MM.1S (cell line): ENCODE data around the gene MOCS1.

ENCODE experiments used
- DNase-seq: peaks from one replicate; pipeline ENCODE4 v3.0.0-alpha.2; 2015
- H2AFZ ChIP-seq: fragments of 300-600 bp; sonication (generic); 2 replicates; pipeline ENCODE4 v1.6.0; 2016; ENCODE audit warnings: antibody characterized with exemption, low read length
- H3F3A ChIP-seq: fragments of 300-600 bp; sonication (generic); 2 replicates; pipeline ENCODE4 v1.6.1; 2016; ENCODE audit warnings: mild to moderate bottlenecking, antibody characterized with exemption, low read length, moderate library complexity, mixed read lengths; ENCODE audit not compliant: insufficient read depth
- H3K27ac ChIP-seq: fragments of 300-600 bp; sonication (generic); 2 replicates; pipeline ENCODE4 v1.5.1; 2016; ENCODE audit warnings: mild to moderate bottlenecking, low read length
- H3K27me3 ChIP-seq: fragments of 300-600 bp; sonication (generic); replicated peaks from 2 replicates; pipeline ENCODE4 v1.6.0; 2016; ENCODE audit warnings: low read length; ENCODE audit not compliant: insufficient read depth
- H3K36me3 ChIP-seq: fragments of 300-600 bp; sonication (generic); replicated peaks from 2 replicates; pipeline ENCODE4 v1.6.1; 2016; ENCODE audit warnings: mild to moderate bottlenecking, low read length, mixed read lengths; ENCODE audit not compliant: insufficient read depth
- H3K4me1 ChIP-seq: fragments of 300-600 bp; sonication (generic); 2 replicates; pipeline ENCODE4 v1.6.1; 2016; ENCODE audit warnings: low read length, mixed read lengths
- H3K4me2 ChIP-seq: fragments of 300-600 bp; sonication (generic); 2 replicates; pipeline ENCODE4 v1.6.0; 2016; ENCODE audit warnings: low read depth, low read length
- H3K4me3 ChIP-seq: fragments of 300-600 bp; sonication (generic); 2 replicates; pipeline ENCODE4 v1.5.1; 2016; ENCODE audit warnings: low read length, mixed read lengths
- H3K79me2 ChIP-seq: fragments of 300-600 bp; sonication (generic); 2 replicates; pipeline ENCODE4 v1.6.1; 2016; ENCODE audit warnings: mixed run types, low read length, mixed read lengths
- H3K9ac ChIP-seq: fragments of 300-600 bp; sonication (generic); 2 replicates; pipeline ENCODE4 v1.6.1; 2016; ENCODE audit warnings: low read length, mixed read lengths
- H3K9me2 ChIP-seq: fragments of 300-600 bp; sonication (generic); replicated peaks from 2 replicates; pipeline ENCODE4 v1.6.1; 2016; ENCODE audit warnings: mild to moderate bottlenecking, low read length, mixed read lengths; ENCODE audit not compliant: insufficient read depth
- H3K9me3 ChIP-seq: fragments of 300-600 bp; sonication (generic); replicated peaks from 2 replicates; pipeline ENCODE4 v1.6.1; 2016; ENCODE audit warnings: mild to moderate bottlenecking, low read length, mixed read lengths; ENCODE audit not compliant: insufficient read depth
- H4K20me1 ChIP-seq: fragments of 300-600 bp; sonication (generic); 2 replicates; pipeline ENCODE4 v1.6.1; 2016; ENCODE audit warnings: mild to moderate bottlenecking, low read length, moderate library complexity, mixed read lengths; ENCODE audit not compliant: insufficient read depth
- EZH2 ChIP-seq: fragments of 300-600 bp; sonication (generic); optimal IDR thresholded peaks from 2 replicates; pipeline ENCODE3; 2017; ENCODE audit warnings: low read depth, mild to moderate bottlenecking, antibody characterized with exemption, low read length, mixed read lengths
- EZH2phosphoT487 ChIP-seq: fragments of 300-600 bp; sonication (generic); IDR thresholded peaks from 2 replicates; pipeline ENCODE4 v1.6.1; 2018; ENCODE audit warnings: antibody characterized with exemption, low read length
- TF ChIP-seq, protein P1 (sequence below): fragments of 300-600 bp; sonication (generic); IDR thresholded peaks from 2 replicates; pipeline ENCODE4 v1.5.1; 2016; ENCODE audit warnings: antibody characterized with exemption, low read length, mixed read lengths

The MOCS1 gene

DNA sequence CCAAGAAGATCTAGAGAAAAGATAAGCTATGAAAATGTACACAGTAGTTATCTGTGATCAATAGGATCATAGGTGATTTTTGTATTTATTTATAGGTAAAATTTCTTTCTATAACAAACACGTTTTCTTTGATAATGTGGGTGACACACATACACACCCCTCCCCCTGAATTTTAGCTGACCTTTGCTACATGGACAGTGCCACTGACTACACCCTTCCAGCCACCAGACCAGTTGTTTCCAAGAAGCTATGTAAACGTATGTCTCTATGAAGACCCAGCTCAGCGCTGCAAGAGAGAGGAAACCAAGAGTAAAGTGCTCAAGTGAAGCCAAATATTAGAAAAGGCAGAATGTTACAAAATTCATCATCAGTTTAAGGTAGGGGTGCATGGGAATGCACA is 16.3 kb downstream of the MOCS1 start:
- Histone ChIP-seq H3K27me3 (no peaks in the 10 kb centered on the region), H3K4me1 (no peaks in the 10 kb centered on the region), H3K4me2 (no peak overlapping the region), H3K9me2 (no peaks in the 10 kb centered on the region), H3K9ac (no peak overlapping the region), H3K9me3 (no peaks in the 10 kb centered on the region), H3K79me2 (no peaks in the 10 kb centered on the region), H4K20me1 (no peaks in the 10 kb centered on the region), H3F3A (no peaks in the 10 kb centered on the region), H3K4me3 (no peak overlapping the region), H2AFZ (no peak overlapping the region), H3K27ac (no peak overlapping the region), H3K36me3 (no peaks in the 10 kb centered on the region)
- no peak for TF ChIP-seq EZH2
- TF ChIP-seq, protein P1, sequence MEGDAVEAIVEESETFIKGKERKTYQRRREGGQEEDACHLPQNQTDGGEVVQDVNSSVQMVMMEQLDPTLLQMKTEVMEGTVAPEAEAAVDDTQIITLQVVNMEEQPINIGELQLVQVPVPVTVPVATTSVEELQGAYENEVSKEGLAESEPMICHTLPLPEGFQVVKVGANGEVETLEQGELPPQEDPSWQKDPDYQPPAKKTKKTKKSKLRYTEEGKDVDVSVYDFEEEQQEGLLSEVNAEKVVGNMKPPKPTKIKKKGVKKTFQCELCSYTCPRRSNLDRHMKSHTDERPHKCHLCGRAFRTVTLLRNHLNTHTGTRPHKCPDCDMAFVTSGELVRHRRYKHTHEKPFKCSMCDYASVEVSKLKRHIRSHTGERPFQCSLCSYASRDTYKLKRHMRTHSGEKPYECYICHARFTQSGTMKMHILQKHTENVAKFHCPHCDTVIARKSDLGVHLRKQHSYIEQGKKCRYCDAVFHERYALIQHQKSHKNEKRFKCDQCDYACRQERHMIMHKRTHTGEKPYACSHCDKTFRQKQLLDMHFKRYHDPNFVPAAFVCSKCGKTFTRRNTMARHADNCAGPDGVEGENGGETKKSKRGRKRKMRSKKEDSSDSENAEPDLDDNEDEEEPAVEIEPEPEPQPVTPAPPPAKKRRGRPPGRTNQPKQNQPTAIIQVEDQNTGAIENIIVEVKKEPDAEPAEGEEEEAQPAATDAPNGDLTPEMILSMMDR = no peak
- no peak for TF ChIP-seq EZH2phosphoT487
- no peak for DNase-seq

DNA sequence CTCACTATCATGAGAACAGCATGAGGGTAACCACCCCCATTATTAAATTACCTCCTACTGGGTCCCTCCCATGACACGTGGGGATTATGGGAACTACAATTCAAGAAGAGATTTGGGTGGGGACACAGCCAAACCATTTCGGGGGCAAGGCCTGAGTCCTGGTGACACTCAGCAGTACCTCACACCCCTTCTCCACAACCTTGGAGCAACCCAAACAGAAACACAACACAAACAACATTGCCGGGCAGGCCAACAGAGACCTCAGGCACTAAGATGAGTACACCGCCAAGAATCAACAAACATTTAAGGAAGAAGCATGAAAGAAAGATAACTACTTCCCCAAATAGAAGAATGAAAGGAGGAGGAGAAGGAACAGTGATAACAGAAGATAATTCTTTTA is 16.9 kb downstream of the MOCS1 start:
- H3K36me3 ChIP-seq = no peaks in the 10 kb centered on the region

DNA sequence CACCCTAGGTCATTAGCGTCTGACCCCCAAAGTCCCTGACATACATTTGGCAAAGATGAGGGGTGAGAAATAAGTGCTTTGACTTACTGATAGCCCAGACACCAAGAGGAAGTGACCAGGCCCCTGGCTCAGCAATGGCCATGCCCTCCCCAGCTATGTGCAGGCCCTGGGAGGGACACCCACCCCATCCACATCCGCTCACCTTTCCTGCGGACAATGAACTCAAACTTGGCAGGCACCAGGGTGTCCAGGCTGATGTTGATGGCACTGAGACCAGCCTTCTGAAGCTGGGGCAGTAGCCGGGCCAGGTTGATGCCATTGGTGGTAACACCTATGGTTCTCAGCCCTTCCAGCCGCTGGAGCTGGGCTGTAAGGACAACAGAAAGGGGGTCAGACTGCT is 18.4 kb downstream of the MOCS1 start:
- Histone ChIP-seq H3K9me3 (no peaks in the 10 kb centered on the region), H3K79me2 (no peaks in the 10 kb centered on the region), H3K4me1 (no peaks in the 10 kb centered on the region), H3K4me3 (no peak overlapping the region), H2AFZ (no peak overlapping the region), H3K36me3 (no peaks in the 10 kb centered on the region), H3K27ac (no peak overlapping the region), H4K20me1 (no peaks in the 10 kb centered on the region), H3F3A (no peaks in the 10 kb centered on the region), H3K9ac (no peak overlapping the region), H3K9me2 (no peaks in the 10 kb centered on the region), H3K27me3 (no peaks in the 10 kb centered on the region), H3K4me2 (no peak overlapping the region)
- no peak for DNase-seq
- no peak for TF ChIP-seq EZH2

More for the DNA sequence above, 16.9 kb downstream of the MOCS1 start:
- no peaks in the 10 kb centered on the region for H4K20me1 ChIP-seq
- no peaks in the 10 kb centered on the region for H3F3A ChIP-seq
- no peak overlapping the region for H3K4me3 ChIP-seq
- H2AFZ ChIP-seq = no peak overlapping the region
- H3K9me3 ChIP-seq = no peaks in the 10 kb centered on the region
- no peaks in the 10 kb centered on the region for H3K9me2 ChIP-seq
- H3K9ac ChIP-seq = no peak overlapping the region
- no peaks in the 10 kb centered on the region for H3K4me1 ChIP-seq
- TF ChIP-seq EZH2phosphoT487 (no peak), EZH2 (no peak)
- TF ChIP-seq, protein P1 = no peak
- H3K27me3 ChIP-seq = no peaks in the 10 kb centered on the region
- no peak for DNase-seq
- no peak overlapping the region for H3K27ac ChIP-seq
- no peak overlapping the region for H3K4me2 ChIP-seq
- H3K79me2 ChIP-seq = no peaks in the 10 kb centered on the region

DNA sequence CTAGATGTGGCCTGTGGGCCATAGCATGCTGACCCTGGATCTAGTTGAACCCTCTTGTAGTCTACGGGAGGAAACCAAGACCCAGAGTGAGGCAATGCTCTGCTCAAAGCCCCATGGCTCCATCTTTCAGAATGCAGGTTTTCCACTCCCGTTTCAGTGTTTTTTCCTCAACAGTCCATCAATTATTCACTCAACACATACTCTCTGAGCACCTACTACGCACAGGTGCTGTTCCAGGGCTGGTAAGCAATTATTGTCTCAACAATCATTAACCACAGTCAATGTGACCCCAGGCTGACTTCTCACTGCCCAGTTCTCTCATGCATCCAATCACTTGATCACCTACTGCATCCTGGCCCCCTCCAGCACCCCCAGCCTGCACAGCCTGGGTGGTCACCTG is 20.0 kb downstream of the MOCS1 start:
- H3K4me3 ChIP-seq = no peak overlapping the region
- no peak overlapping the region for H3K9ac ChIP-seq
- H3K4me2 ChIP-seq = no peak overlapping the region
- no peaks in the 10 kb centered on the region for H4K20me1 ChIP-seq
- no peak for TF ChIP-seq EZH2phosphoT487
- TF ChIP-seq EZH2 = no peak
- TF ChIP-seq, protein P1 = no peak
- H3K27ac ChIP-seq = no peak overlapping the region
- H2AFZ ChIP-seq = no peak overlapping the region
- H3K4me1 ChIP-seq = no peaks in the 10 kb centered on the region
- no peaks in the 10 kb centered on the region for H3K9me2 ChIP-seq
- no peaks in the 10 kb centered on the region for H3K79me2 ChIP-seq
- DNase-seq = no peak
- H3K27me3 ChIP-seq = no peaks in the 10 kb centered on the region
- H3K36me3 ChIP-seq = no peaks in the 10 kb centered on the region
- no peaks in the 10 kb centered on the region for H3F3A ChIP-seq
- no peaks in the 10 kb centered on the region for H3K9me3 ChIP-seq
